Right atrium auricular region (tissue), 2 donors: ENCODE results near the gene KRT76. TPM values are rescaled to one million over a fixed set of nuclear protein-coding genes. Genes with fewer than 3 reads are reported as not detected.
"Not testable (repeated sequence)": the region's sequence is repeated elsewhere in the genome, so short reads cannot be mapped to it uniquely, and the experiment has no call there.

Source experiments
- DNase-seq: peaks from one replicate; pipeline ENCODE4 v3.0.0-alpha.2; 2019; ENCODE audit warnings: low spot score
- H3K27ac ChIP-seq, 2 donors: fragments of 200-600 bp; sonication (generic); 1 replicate in 1 of 2; 2 replicates in 1 of 2; pipeline ENCODE4 v1.5.1; 2016 to 2019
- H3K27me3 ChIP-seq, 2 donors: fragments of 200-600 bp; sonication (generic); one replicate each; pipeline versions ENCODE4 v1.5.1 to v1.6.0; 2017 to 2019
- H3K36me3 ChIP-seq: fragments of 200-600 bp; sonication (generic); one replicate; pipeline ENCODE4 v1.5.1; 2016
- H3K4me1 ChIP-seq, 2 donors: fragments of 200-600 bp; sonication (generic); one replicate each; pipeline versions ENCODE4 v1.5.1 to v1.6.0; 2017 to 2019
- H3K4me3 ChIP-seq, 2 donors: fragments of 200-600 bp; sonication (generic); 1 replicate in 1 of 2; 2 replicates in 1 of 2; pipeline ENCODE4 v1.5.1; 2017 to 2019; ENCODE audit warnings: mild to moderate bottlenecking in 1 of 2, moderate library complexity in 1 of 2
- H3K9me3 ChIP-seq, 2 donors: fragments of 200-600 bp; sonication (generic); one replicate each; pipeline ENCODE4 v1.5.1; 2019
- CTCF ChIP-seq, 2 donors: fragments of 200-600 bp; sonication (generic); IDR thresholded peaks; one replicate each; pipeline ENCODE4 v1.5.1; 2019; ENCODE audit warnings: antibody characterized with exemption in 2 of 2
- total RNA-seq, 2 donors: library from RNA; depleted of rRNA; stranded (reverse); fragments of >200 nt; gene quantifications; one replicate each; pipeline ENCODE4 v1.1.0, GENCODE V29; 2016

Gene KRT76
- total RNA-seq, 2 donors from 2014 or later: not detected

GRCh38 chr12:52797529-52797894 is 20.4 kb upstream of the KRT76 start:
- TF ChIP-seq CTCF (IDR thresholded peaks at IDR 0.05): no peak
- no peaks in the 10 kb centered on the region for H3K27me3 ChIP-seq
- no peak overlapping the region for H3K4me3 ChIP-seq
- H3K27ac ChIP-seq: no peak overlapping the region
- no peaks in the 10 kb centered on the region for H3K4me1 ChIP-seq
- H3K9me3 ChIP-seq: no peaks in the 10 kb centered on the region
- no peaks in the 10 kb centered on the region for H3K36me3 ChIP-seq
- DNase-seq: no peak

- Histone ChIP-seq H3K4me3 (no peak overlapping the region), H3K36me3 (no peaks in the 10 kb centered on the region), H3K27me3 (no peaks in the 10 kb centered on the region), H3K9me3 (no peaks in the 10 kb centered on the region), H3K4me1 (no peaks in the 10 kb centered on the region), H3K27ac (no peak overlapping the region)
- DNase-seq: no peak
- no peak for TF ChIP-seq CTCF (IDR thresholded peaks at IDR 0.05)
Measured at GRCh38 chr12:52796839-52797528, 19.8 kb upstream of the KRT76 start.

- Histone ChIP-seq H3K27ac (no peak overlapping the region), H3K27me3 (no peaks in the 10 kb centered on the region), H3K36me3 (no peaks in the 10 kb centered on the region), H3K9me3 (no peaks in the 10 kb centered on the region), H3K4me3 (no peak overlapping the region), H3K4me1 (no peaks in the 10 kb centered on the region)
- TF ChIP-seq CTCF (IDR thresholded peaks at IDR 0.05): no peak
- DNase-seq: no peak
Measured at GRCh38 chr12:52796429-52796794, 19.3 kb upstream of the KRT76 start.

GRCh38 chr12:52795694-52796428 is 18.7 kb upstream of the KRT76 start, which contains the start of gene KRT3:
Gene KRT3, minus strand, starts transcription at chr12:52796117. Its CDS starts 75 bp downstream, at chr12:52796042.
- DNase-seq: no peak
- H3K27me3 ChIP-seq: no peaks in the 10 kb centered on the region
- no peaks in the 10 kb centered on the region for H3K36me3 ChIP-seq
- no peaks in the 10 kb centered on the region for H3K9me3 ChIP-seq
- H3K27ac ChIP-seq: no peak within 1 kb of the TSS
- no peak within 1 kb of the TSS for H3K4me3 ChIP-seq
- H3K4me1 ChIP-seq: no peaks in the 10 kb centered on the region
- no peak for TF ChIP-seq CTCF (IDR thresholded peaks at IDR 0.05)

GRCh38 chr12:52795332-52795674 is 18.2 kb upstream of the KRT76 start:
- H3K9me3 ChIP-seq, H3K4me1 ChIP-seq, H3K27me3 ChIP-seq, DNase-seq, H3K36me3 ChIP-seq, H3K27ac ChIP-seq, H3K4me3 ChIP-seq: not testable (repeated sequence)

GRCh38 chr12:52794479-52795331 is 17.6 kb upstream of the KRT76 start:
- Histone ChIP-seq H3K4me3 (no peak overlapping the region), H3K27ac (no peak overlapping the region), H3K27me3 (no peaks in the 10 kb centered on the region), H3K36me3 (no peaks in the 10 kb centered on the region), H3K9me3 (no peaks in the 10 kb centered on the region), H3K4me1 (peaks cover 0 to 8% of the 10 kb centered on the region in 2 donors)
- no peak for TF ChIP-seq CTCF (IDR thresholded peaks at IDR 0.05)
- no peak for DNase-seq
